Endometrial microvascular endothelial cells (primary cell): ENCODE data around the gene CITED4. TPM values are rescaled to one million over a fixed set of nuclear protein-coding genes. Genes with fewer than 3 reads are reported as not detected.

ENCODE experiments used
- in situ Hi-C: cut with HindIII; loops from 2 replicates; pipeline ENCODE4 v1.10.0; 2017; ENCODE audit warnings: low sequenced_read_pairs, low pct_unique_long_range_greater_than_20kb; ENCODE audit errors: inconsistent ontology term
- total RNA-seq: library from RNA; depleted of rRNA; stranded (reverse); fragments of >200 nt; gene quantifications from one replicate; pipeline ENCODE4 v1.2.3, GENCODE V29; 2015; ENCODE audit errors: inconsistent ontology term

Gene CITED4
- total RNA-seq, 1 donor from 2014 or later = 64.0 TPM

GRCh38 chr1:40839943-40840335, 22.2 kb downstream of the CITED4 start:
- in situ Hi-C loops = no loop called here

DNA sequence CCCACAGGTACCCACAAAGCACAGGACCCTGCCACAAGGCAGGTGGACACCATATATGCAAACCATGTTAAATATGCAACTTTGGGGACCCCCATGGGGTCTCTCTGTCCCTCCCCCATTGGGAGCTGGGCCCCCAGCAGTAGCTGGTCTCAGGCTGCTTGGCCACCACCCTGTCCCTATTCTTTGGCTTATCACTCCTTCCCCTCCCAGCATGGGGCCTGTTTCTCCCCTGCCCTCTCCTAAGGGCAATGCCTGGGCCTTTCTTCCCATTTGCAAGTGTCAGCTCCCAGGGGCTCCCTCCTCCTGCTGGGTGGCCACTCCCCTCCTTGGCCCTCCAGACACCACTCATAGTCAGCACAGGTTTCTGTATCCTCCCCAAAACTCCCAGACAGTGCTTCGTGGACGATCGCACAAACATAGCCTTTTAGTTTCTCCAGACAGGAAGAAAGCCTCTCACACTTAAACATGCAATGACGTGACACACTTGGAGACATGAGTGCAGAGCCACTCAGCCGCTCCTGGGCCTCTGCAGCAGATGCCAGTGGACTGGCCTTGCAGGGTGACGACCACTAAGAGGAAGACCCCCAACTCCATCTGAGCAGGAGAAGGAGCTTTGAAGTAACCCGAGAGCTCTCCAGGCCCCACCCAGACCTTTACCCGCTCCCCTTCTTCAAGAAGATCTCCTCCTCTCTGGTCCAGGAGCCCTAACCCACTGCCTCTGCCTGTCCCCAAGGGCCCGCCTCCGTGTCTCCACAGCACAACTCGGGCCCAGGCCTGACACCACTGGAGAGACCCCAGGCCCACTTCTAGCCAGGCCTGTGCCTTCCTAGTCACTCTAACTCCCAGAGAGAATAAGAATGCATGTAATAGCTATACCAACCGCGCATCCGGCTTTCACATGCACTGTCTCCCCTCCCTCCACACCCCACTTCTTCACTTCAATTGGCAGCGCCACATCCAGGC, 22.9 kb downstream of the CITED4 start:
- in situ Hi-C loops = no loop called here

GRCh38 chr1:40838045-40838979, 23.9 kb downstream of the CITED4 start:
- in situ Hi-C loops = no loop called here

DNA sequence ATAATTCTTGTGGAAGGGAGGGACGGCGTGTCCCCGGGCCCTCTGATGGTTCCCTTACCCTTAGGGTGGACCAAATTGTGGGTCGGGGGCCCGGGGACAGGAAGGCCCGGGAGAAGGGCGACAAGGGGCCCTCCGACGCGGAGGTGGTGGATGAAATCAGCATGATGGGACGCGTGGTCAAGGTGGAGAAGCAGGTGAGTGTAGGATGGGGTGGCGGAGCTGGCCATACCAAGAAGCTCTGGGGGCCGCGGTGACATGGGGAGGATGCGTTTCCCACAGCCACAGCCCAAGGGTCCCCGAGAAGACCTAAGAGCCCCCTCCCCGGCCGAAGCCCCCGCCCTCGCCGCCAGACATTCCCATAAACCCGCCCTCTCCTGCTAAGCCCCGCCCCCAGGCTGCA, 24.6 kb downstream of the CITED4 start:
- in situ Hi-C loops = no loop called here

DNA sequence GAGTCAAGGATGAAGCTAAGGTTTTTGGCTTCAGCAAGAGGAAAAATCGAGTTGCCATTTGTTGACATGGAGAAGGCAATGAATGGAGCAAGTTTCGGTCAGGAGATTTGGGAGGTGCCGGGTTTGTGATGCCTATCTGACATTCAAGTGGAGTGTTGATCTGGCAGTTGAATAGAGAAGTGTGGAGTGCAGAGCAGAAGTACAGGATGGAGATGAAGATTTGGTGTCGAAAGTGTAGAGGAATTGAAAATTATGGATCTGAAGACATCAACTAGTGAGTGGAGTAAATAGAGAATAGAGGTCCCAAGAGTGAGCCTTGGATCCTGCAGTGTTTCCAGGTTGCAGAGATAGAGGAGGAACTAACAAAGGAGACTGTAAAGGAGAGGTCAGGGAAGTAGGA, 25.9 kb downstream of the CITED4 start:
- in situ Hi-C loops = no loop called here

DNA sequence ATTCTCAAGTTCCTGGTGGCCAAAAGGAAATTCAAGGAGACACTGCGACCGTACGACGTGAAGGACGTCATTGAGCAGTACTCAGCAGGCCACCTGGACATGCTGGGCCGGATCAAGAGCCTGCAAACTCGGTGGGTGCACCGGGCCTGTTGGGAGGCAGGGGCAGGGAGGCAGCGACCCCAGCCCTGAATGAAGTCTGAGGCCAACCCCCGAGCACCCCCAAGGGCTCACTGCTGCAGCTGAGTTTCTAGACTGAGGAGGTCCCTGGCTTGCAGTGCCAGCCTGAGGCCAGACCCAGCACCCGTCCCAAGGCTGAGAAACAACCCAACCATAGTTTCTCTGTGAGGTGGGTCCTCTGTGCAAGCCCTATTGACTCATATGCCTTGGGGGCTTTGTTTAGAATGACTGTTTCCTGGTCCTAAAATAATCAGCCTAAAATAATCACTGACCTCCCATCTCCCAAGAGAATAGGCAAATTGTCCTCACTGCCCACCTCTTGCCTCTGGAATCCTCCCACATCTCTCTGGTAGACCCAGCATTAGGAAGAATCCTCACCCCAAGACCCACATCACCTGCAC, 27.1 kb downstream of the CITED4 start:
- in situ Hi-C loops = no loop called here

GRCh38 chr1:40833979-40834378, 28.2 kb downstream of the CITED4 start:
- in situ Hi-C loops = no loop called here

DNA sequence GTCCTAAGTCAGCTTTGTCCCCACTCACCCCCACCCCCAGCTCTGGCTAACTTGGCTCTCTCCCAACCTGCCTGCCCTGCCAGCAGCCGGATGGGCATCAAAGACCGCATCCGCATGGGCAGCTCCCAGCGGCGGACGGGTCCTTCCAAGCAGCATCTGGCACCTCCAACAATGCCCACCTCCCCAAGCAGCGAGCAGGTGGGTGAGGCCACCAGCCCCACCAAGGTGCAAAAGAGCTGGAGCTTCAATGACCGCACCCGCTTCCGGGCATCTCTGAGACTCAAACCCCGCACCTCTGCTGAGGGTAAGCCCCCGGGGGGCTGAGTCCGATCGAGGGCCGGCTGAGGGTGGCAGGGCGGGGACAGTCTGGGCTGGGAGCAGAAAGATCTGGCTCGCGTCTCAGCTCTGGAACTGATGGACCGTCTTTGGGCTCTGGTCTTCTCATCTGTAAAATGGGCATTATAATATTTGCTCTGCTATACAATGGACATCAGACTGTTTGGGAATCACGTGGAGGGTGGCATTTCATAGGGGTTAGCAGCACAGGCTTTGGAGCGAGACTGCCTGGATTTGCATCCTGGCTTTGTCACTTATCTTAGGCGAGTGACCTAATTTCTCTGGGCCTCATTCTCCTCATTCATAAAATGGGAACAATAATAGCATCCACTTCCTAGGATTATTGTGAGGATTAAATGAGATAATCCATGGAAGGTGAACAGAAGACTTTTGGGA, 31.0 kb downstream of the CITED4 start:
- in situ Hi-C loops = no loop called here

GRCh38 chr1:40830419-40830943, 31.7 kb downstream of the CITED4 start:
- in situ Hi-C loops = no loop called here

DNA sequence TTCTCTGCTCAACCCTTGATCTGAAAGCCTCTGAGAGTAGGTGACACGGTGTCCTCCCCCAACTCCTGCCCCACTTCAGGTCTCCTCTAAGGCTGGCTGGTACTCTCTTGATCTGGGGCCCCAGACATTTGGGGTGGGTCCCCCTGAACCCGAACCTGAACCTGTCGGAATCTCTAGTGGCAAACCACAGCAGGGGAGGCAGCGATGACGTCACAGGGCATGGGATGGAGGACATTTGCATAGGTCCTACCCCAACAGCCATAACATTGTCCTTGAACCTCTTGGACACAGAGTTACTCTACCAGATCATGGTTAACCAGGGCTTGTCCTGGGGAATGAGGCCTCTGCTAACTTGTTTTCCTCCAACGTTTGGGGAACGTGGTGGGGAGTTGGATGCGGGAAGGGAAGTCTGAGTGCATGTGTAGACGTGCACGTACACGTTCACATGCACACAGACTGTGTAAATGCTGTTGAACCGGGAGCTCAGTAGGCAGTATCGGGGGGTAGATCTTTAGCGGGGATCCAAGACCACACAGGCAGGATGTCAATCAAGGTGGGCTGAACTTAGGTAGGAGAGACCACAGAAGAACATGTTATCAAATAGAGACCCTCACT, 32.4 kb downstream of the CITED4 start:
- in situ Hi-C loops = no loop called here

GRCh38 chr1:40825996-40826395, 36.2 kb downstream of the CITED4 start:
- in situ Hi-C loops = no loop called here

DNA sequence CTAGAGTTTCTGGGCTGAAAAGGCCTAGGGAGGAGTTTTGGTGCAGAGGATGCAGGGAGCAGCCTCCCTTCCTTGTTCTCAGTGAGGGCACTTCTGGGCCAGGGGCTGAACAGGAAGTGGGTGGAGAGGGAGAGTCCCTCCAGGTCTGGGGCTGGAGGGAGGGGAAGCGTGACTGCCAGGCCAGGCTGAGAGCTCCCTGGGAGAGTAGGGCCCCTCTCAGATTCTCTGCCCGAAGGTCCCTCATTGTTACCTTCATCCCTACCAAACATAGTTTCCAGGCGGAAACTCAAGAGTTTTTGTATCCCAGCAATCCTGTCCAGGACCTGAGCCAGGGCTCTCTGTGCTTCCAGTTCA, 36.8 kb downstream of the CITED4 start:
- in situ Hi-C loops = no loop called here

DNA sequence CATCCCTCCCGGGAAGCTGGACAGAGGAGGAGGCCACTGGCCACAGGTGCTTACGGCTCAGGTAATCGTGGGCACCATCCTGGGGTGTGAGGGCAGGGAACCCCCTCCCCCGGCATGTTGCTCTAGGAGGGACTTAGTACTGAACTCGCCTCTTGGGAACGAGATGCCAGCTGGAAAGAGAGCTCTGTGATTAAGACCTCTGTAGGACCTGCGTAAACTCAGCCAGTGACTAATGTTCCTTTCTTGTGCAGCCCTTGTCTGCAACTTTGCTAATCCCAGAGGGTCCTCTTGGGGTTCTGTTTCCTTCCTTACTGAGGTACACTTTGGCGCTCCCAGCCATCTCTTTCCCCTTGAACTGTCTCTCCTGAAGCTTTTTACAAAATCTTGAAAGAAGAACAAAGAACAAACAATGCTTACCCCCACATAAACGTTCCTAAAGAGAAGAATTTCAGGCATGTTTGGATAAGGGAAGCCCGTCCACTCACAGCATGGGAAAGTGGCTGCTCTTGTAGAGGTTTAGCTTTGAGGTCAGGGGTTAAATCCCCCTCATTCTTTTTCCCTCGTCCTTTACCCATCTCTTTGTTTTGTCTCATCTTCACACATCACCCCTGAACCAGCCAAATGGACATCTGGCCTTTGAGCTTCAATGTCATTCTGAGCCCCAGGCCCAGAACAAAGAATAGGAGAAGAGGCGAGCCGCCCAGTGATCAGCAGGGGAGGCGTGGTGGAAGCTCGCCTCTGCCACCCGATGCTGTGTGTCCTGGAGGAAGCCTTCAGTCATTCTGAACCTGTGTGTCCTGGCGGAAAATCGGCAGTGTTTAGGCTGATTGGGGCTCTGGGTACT, 37.4 kb downstream of the CITED4 start:
- in situ Hi-C loops = no loop called here

DNA sequence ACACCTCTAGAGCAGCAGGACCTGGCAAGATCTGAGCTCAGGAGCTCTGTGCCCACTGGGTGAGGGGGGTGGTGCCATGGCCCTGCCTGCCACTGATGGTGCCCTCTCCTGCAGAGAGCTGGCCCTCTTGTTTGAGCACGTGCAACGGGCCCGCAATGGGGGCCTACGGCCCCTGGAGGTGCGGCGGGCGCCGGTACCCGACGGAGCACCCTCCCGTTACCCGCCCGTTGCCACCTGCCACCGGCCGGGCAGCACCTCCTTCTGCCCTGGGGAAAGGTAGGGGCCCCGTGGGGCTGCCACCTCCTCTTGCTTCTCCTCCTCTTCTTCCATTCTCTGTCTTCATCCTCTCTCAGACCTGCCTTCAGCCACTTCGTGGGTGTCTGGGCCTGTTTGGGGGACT, 38.2 kb downstream of the CITED4 start:
- in situ Hi-C loops = no loop called here

DNA sequence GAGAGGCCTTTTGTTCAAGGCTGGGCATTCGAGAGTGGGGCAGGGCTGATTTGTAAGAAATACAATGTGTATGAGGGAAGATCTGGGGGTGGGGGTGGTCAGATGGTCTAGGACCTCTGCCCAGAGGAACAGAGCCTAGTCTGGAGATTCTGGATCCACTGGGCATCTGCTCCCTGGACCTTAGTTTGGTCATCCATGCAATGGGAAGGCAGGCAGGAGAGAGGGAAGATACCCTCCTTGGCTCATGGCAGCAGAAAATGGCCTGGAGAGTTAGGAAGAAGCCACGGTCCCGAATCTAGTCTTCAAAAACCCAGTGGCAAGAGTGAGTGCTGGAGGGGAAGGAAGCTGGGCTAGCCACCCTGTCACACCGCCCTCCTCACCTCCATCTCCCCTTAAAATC, 38.8 kb downstream of the CITED4 start:
- in situ Hi-C loops = no loop called here

DNA sequence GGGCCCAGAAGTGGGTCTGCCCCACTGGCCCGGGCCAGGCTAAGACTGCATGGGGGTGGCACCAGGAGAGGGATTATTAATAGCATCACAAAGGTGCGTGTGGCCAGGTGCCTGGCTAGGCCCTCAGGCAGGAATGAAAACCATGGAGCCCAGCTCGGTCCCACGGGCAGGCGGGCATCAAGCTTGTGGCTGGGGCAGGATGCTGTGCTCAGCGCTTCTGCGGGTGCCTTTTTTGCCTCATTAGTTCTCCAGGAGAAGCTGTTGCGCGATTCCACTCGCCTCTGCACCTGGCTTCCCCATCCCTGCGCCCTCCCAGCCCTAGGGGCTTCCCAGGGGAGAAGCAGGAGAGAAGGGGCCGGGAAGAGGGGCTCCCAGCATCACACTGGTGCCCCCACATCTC, 39.3 kb downstream of the CITED4 start:
- in situ Hi-C loops = no loop called here

DNA sequence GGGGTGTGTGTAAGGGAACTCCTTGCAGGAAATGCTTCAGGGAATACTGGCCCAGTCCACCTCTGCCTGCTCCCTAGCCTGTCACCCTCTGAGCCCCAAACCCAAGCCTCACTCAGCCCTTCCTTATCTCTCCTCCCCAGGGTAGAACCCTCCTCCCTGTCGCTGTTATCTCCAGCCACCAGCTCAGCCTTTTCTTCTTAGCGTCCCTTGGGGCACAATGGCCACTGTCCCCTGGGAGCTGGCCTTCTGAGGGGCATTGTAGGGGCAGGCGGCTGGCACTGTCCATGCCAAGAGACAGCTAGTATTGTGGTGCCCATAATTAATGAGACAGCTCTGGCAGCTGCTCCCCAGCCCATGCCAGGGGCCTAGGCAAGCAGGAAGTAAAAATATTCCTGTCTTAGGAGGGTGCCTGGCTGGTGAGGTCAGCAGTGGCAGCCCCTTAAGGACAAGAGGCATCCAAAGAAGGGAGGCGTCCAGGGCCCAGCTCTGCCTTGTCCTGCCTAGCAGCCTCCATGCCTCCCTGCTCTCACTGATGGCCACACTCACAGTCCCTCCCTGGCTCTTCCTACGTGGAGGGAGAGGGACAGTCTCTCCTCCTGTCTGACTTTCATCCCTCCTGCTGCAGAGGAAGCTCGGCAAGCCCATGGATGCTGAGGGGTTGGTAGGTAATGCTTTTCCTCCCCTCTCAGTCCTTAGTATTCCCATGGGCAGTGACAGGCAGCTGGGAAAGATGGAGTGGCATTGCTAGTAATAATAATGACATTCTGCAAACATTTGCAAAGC, 41.1 kb downstream of the CITED4 start:
- in situ Hi-C loops = no loop called here
